ENCODE data around the gene WFIKKN2. TPM values are rescaled to one million over a fixed set of nuclear protein-coding genes. Genes with fewer than 3 reads are reported as not detected.

The WFIKKN2 gene
- total RNA-seq, 1 donor from 2014 or later, result 0.07 TPM

GRCh38 chr17:50837286-50837979 is 2.0 kb downstream of the WFIKKN2 start:
- H3K4me1 ChIP-seq (ENCODE audit: insufficient read depth, low read length), result peaks cover 10% of the 10 kb centered on the region
- H3K36me3 ChIP-seq (ENCODE audit: insufficient read depth, low read length), result no peaks in the 10 kb centered on the region
- no peak overlapping the region for H2AFZ ChIP-seq (ENCODE audit: low read depth, low read length)
- DNase-seq (ENCODE audit: low read depth) (no peak), FAIRE-seq (no peak)
- no peak for TF ChIP-seq CTCF (IDR thresholded peaks at IDR 0.05; ENCODE audit: insufficient read depth, low read depth, low read length)
- TF ChIP-seq EZH2 (IDR thresholded peaks at IDR 0.05; ENCODE audit: insufficient read depth, low read length), result no peak
- H3K9ac ChIP-seq (ENCODE audit: low read length), result no peak overlapping the region
- Mint-ChIP-seq H3K27ac (ENCODE audit: unreplicated experiment) (no peak overlapping the region), H3K36me3 (ENCODE audit: low read depth, unreplicated experiment) (no peaks in the 10 kb centered on the region), H3K4me3 (ENCODE audit: unreplicated experiment) (no peak overlapping the region), H3K27me3 (ENCODE audit: low read depth, unreplicated experiment) (peaks cover 22% of the 10 kb centered on the region), H3K4me1 (ENCODE audit: low read depth, unreplicated experiment) (peaks cover 16% of the 10 kb centered on the region), H3K9me3 (ENCODE audit: unreplicated experiment) (no peaks in the 10 kb centered on the region)
- no peaks in the 10 kb centered on the region for H3K9me3 ChIP-seq (ENCODE audit: insufficient read depth, low read depth, low read length)
- no peaks in the 10 kb centered on the region for H4K20me1 ChIP-seq (ENCODE audit: insufficient read depth, low read length)
- no peaks in the 10 kb centered on the region for H3K79me2 ChIP-seq (ENCODE audit: insufficient read depth, low read length)
- no peaks in the 10 kb centered on the region for H3K27me3 ChIP-seq (ENCODE audit: insufficient read depth, low read length)
- no peak overlapping the region for H3K4me2 ChIP-seq (ENCODE audit: low read length)
- no peak overlapping the region for H3K4me3 ChIP-seq (ENCODE audit: insufficient read depth, low read depth, low read length)
- no peak overlapping the region for H3K27ac ChIP-seq (ENCODE audit: low read depth, low read length)

GRCh38 chr17:50837980-50838954 is 2.9 kb downstream of the WFIKKN2 start:
- Histone ChIP-seq H3K36me3 (ENCODE audit: insufficient read depth, low read length) (no peaks in the 10 kb centered on the region), H3K4me3 (ENCODE audit: insufficient read depth, low read depth, low read length) (no peak overlapping the region), H3K27me3 (ENCODE audit: insufficient read depth, low read length) (no peaks in the 10 kb centered on the region), H4K20me1 (ENCODE audit: insufficient read depth, low read length) (no peaks in the 10 kb centered on the region), H2AFZ (ENCODE audit: low read depth, low read length) (no peak overlapping the region), H3K4me1 (ENCODE audit: insufficient read depth, low read length) (peaks cover 10% of the 10 kb centered on the region), H3K79me2 (ENCODE audit: insufficient read depth, low read length) (no peaks in the 10 kb centered on the region), H3K27ac (ENCODE audit: low read depth, low read length) (no peak overlapping the region), H3K4me2 (ENCODE audit: low read length) (no peak overlapping the region), H3K9ac (ENCODE audit: low read length) (no peak overlapping the region), H3K9me3 (ENCODE audit: insufficient read depth, low read depth, low read length) (no peaks in the 10 kb centered on the region)
- TF ChIP-seq CTCF (IDR thresholded peaks at IDR 0.05; ENCODE audit: insufficient read depth, low read depth, low read length), result no peak
- TF ChIP-seq EZH2 (IDR thresholded peaks at IDR 0.05; ENCODE audit: insufficient read depth, low read length), result no peak
- DNase-seq (ENCODE audit: low read depth) (no peak), FAIRE-seq (no peak)
- Mint-ChIP-seq H3K9me3 (ENCODE audit: unreplicated experiment) (no peaks in the 10 kb centered on the region), H3K36me3 (ENCODE audit: low read depth, unreplicated experiment) (no peaks in the 10 kb centered on the region), H3K27ac (ENCODE audit: unreplicated experiment) (no peak overlapping the region), H3K27me3 (ENCODE audit: low read depth, unreplicated experiment) (peaks cover 22% of the 10 kb centered on the region), H3K4me3 (ENCODE audit: unreplicated experiment) (no peak overlapping the region), H3K4me1 (ENCODE audit: low read depth, unreplicated experiment) (peaks cover 16% of the 10 kb centered on the region)
